Activated CD8-positive, alpha-beta T cell treated with anti-CD3 and anti-CD28 coated beads, Interleukin-2, amount 10 ng/mL, durations not matched to agents 7 days and 5 days (primary cell): ENCODE results near the gene PTPN20. TPM values are rescaled to one million over a fixed set of nuclear protein-coding genes. Genes with fewer than 3 reads are reported as not detected.
"Not testable (repeated sequence)": the region's sequence is repeated elsewhere in the genome, so short reads cannot be mapped to it uniquely, and the experiment has no call there.

Experiments
- ATAC-seq: fragments of 150-1000 bp; cut with Tn5 transposase; one replicate; pipeline ENCODE4 v1.10.0; 2021; ENCODE audit warnings: moderate library complexity
- CTCF ChIA-PET: fragments of 350-600 bp; sonication (Branson Sonifier 250); formaldehyde crosslinking; loops from one replicate; lab custom pipeline; 2021; ENCODE audit warnings: antibody characterized with exemption; lab: Charles Lee
- POLR2A ChIA-PET: fragments of 350-600 bp; sonication (Branson Sonifier 250); formaldehyde crosslinking; loops from one replicate; lab custom pipeline; 2021; ENCODE audit warnings: antibody characterized with exemption; lab: Charles Lee
- DNase-seq: peaks from one replicate; pipeline ENCODE4 v3.0.0-alpha.2; 2020
- H3K27ac Mint-ChIP-seq: one replicate; pipeline ENCODE4 v1.8.0; 2021; ENCODE audit warnings: mild to moderate bottlenecking, mixed read lengths
- H3K27me3 Mint-ChIP-seq: one replicate; pipeline ENCODE4 v1.8.0; 2021; ENCODE audit warnings: low read depth, mixed read lengths
- H3K36me3 Mint-ChIP-seq: one replicate; pipeline ENCODE4 v1.8.0; 2021; ENCODE audit warnings: low read depth, mixed read lengths
- H3K4me1 Mint-ChIP-seq: one replicate; pipeline ENCODE4 v1.8.0; 2021; ENCODE audit warnings: low read depth, mixed read lengths
- H3K4me3 Mint-ChIP-seq: one replicate; pipeline ENCODE4 v1.8.0; 2021; ENCODE audit warnings: mild to moderate bottlenecking, mixed read lengths
- H3K9me3 Mint-ChIP-seq: one replicate; pipeline ENCODE4 v1.8.0; 2022; ENCODE audit warnings: mixed read lengths; ENCODE audit not compliant: insufficient read depth
- total RNA-seq, 2 experiments: library from RNA; stranded (reverse); gene quantifications; one replicate each; pipeline ENCODE4 v1.2.3, GENCODE V29; 2021

The PTPN20 gene
- total RNA-seq, 2 experiments from 2014 or later = not detected

GRCh38 chr10:46907185-46908117, 3.8 kb upstream of the PTPN20 start:
- H3K27ac Mint-ChIP-seq, H3K4me1 Mint-ChIP-seq, POLR2A ChIA-PET, H3K4me3 Mint-ChIP-seq, CTCF ChIA-PET, ATAC-seq, H3K36me3 Mint-ChIP-seq, H3K27me3 Mint-ChIP-seq, H3K9me3 Mint-ChIP-seq, DNase-seq: not testable (repeated sequence)

GRCh38 chr10:46922498-46922897, 11.3 kb downstream of the PTPN20 start:
- POLR2A ChIA-PET, H3K4me1 Mint-ChIP-seq, DNase-seq: not testable (repeated sequence)

GRCh38 chr10:46925156-46925555, 13.9 kb downstream of the PTPN20 start:
- POLR2A ChIA-PET, H3K36me3 Mint-ChIP-seq, ATAC-seq, H3K27ac Mint-ChIP-seq, CTCF ChIA-PET, H3K4me3 Mint-ChIP-seq, DNase-seq, H3K27me3 Mint-ChIP-seq, H3K9me3 Mint-ChIP-seq, H3K4me1 Mint-ChIP-seq: not testable (repeated sequence)

More at GRCh38 chr10:46922498-46922897, 11.3 kb downstream of the PTPN20 start:
- H3K27ac Mint-ChIP-seq, H3K27me3 Mint-ChIP-seq, H3K4me3 Mint-ChIP-seq, ATAC-seq, H3K9me3 Mint-ChIP-seq, H3K36me3 Mint-ChIP-seq, CTCF ChIA-PET: not testable (repeated sequence)

- H3K4me3 Mint-ChIP-seq, H3K27ac Mint-ChIP-seq, H3K4me1 Mint-ChIP-seq, H3K27me3 Mint-ChIP-seq, H3K9me3 Mint-ChIP-seq, CTCF ChIA-PET, H3K36me3 Mint-ChIP-seq, ATAC-seq, POLR2A ChIA-PET, DNase-seq: not testable (repeated sequence)
Measured at GRCh38 chr10:46925853-46926252, 14.6 kb downstream of the PTPN20 start.

GRCh38 chr10:46928810-46929209, 17.6 kb downstream of the PTPN20 start:
- H3K36me3 Mint-ChIP-seq, ATAC-seq, CTCF ChIA-PET, H3K27me3 Mint-ChIP-seq, DNase-seq, POLR2A ChIA-PET, H3K4me1 Mint-ChIP-seq, H3K9me3 Mint-ChIP-seq, H3K4me3 Mint-ChIP-seq, H3K27ac Mint-ChIP-seq: not testable (repeated sequence)

- DNase-seq, H3K27me3 Mint-ChIP-seq, ATAC-seq, H3K27ac Mint-ChIP-seq, H3K4me1 Mint-ChIP-seq, CTCF ChIA-PET, H3K36me3 Mint-ChIP-seq, H3K9me3 Mint-ChIP-seq, H3K4me3 Mint-ChIP-seq, POLR2A ChIA-PET: not testable (repeated sequence)
Measured at GRCh38 chr10:46932383-46932782, 21.2 kb downstream of the PTPN20 start.

- POLR2A ChIA-PET, H3K4me3 Mint-ChIP-seq, H3K27me3 Mint-ChIP-seq, H3K9me3 Mint-ChIP-seq, DNase-seq, ATAC-seq, CTCF ChIA-PET, H3K36me3 Mint-ChIP-seq, H3K4me1 Mint-ChIP-seq, H3K27ac Mint-ChIP-seq: not testable (repeated sequence)
Measured at GRCh38 chr10:46941091-46941490, 29.9 kb downstream of the PTPN20 start.

GRCh38 chr10:46948687-46949518, 37.7 kb downstream of the PTPN20 start:
- ATAC-seq, POLR2A ChIA-PET: not testable (repeated sequence)

GRCh38 chr10:46952540-46952939, 41.3 kb downstream of the PTPN20 start:
- H3K4me1 Mint-ChIP-seq, H3K27ac Mint-ChIP-seq, H3K4me3 Mint-ChIP-seq, ATAC-seq, H3K9me3 Mint-ChIP-seq, CTCF ChIA-PET, POLR2A ChIA-PET, DNase-seq, H3K27me3 Mint-ChIP-seq, H3K36me3 Mint-ChIP-seq: not testable (repeated sequence)

More at GRCh38 chr10:46948687-46949518, 37.7 kb downstream of the PTPN20 start:
- H3K36me3 Mint-ChIP-seq, DNase-seq, CTCF ChIA-PET, H3K4me1 Mint-ChIP-seq, H3K4me3 Mint-ChIP-seq, H3K27me3 Mint-ChIP-seq, H3K27ac Mint-ChIP-seq, H3K9me3 Mint-ChIP-seq: not testable (repeated sequence)

GRCh38 chr10:46960742-46961141, 49.5 kb downstream of the PTPN20 start:
- H3K4me1 Mint-ChIP-seq, ATAC-seq, H3K27ac Mint-ChIP-seq, H3K4me3 Mint-ChIP-seq, POLR2A ChIA-PET, H3K36me3 Mint-ChIP-seq, H3K9me3 Mint-ChIP-seq, CTCF ChIA-PET, H3K27me3 Mint-ChIP-seq, DNase-seq: not testable (repeated sequence)

- H3K27ac Mint-ChIP-seq, H3K4me1 Mint-ChIP-seq, H3K36me3 Mint-ChIP-seq, CTCF ChIA-PET, H3K27me3 Mint-ChIP-seq, ATAC-seq, POLR2A ChIA-PET, DNase-seq, H3K4me3 Mint-ChIP-seq, H3K9me3 Mint-ChIP-seq: not testable (repeated sequence)
Measured at GRCh38 chr10:46963356-46963755, 52.1 kb downstream of the PTPN20 start.

- DNase-seq, H3K36me3 Mint-ChIP-seq, POLR2A ChIA-PET, CTCF ChIA-PET, ATAC-seq, H3K27ac Mint-ChIP-seq, H3K9me3 Mint-ChIP-seq, H3K27me3 Mint-ChIP-seq, H3K4me1 Mint-ChIP-seq, H3K4me3 Mint-ChIP-seq: not testable (repeated sequence)
Measured at GRCh38 chr10:46967013-46967412, 55.8 kb downstream of the PTPN20 start.
